ENCODE results near the gene RAB11FIP4.

GRCh38 chr17:31462261-31462660 lies 70.8 kb downstream of the RAB11FIP4 start:
- TF ChIP-seq POLR2AphosphoS5 (IDR thresholded peaks at IDR 0.05; ENCODE audit: low read depth, low read length) (no peak), CTCF (IDR thresholded peaks at IDR 0.05) (no peak)
